Lung microvascular endothelial cell (primary cell): ENCODE measurements around the gene CCDC12. TPM values are rescaled to one million over a fixed set of nuclear protein-coding genes. Genes with fewer than 3 reads are reported as not detected.
"Not testable (repeated sequence)": the region's sequence is repeated elsewhere in the genome, so short reads cannot be mapped to it uniquely, and the experiment has no call there.

ENCODE experiments used
- DNase-seq, 2 donors: peaks; one replicate each; pipeline versions ENCODE4 v3.0.0 to v3.0.0-alpha.2; 2010; ENCODE audit warnings: low read depth in 2 of 2
- total RNA-seq: library from RNA; depleted of rRNA; stranded (reverse); fragments of >200 nt; gene quantifications from 2 replicates; pipeline ENCODE4 v1.2.1, GENCODE V29; 2014

Gene CCDC12
- total RNA-seq, 1 donor from 2014 or later, result 31.2 TPM

DNA sequence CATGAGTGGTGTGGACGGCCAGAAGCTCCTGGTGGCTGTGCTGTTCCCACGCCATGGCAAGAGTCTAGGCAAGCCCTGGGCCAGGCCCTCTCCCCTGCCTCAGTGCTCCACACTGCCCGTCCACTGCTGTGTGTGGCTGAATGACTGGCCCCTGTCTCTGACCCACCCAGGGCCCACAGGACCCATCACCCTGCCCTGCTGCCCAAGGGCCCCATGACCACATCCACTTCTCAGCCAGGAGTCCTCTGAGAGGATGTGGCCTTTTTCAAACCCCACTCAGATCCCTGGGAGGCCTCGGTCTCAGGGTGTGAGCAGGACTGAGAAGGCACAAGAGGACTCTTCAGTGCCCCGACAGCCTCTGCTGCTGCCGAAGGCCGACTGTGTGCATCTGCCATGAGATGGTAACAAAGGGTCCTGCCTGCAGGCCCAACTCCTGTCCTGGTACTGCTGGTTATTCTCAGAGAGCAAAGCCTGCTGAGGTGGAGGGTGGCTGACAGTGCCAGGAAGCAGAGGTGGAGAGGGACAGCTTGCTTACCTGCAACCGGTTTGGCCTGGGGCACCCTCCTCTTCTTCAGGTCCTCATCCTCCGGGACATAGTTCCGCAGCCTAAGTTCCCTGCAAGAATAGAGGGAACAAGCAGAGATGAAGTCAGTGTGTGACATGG, 51.5 kb downstream of the CCDC12 start:
- no peak for DNase-seq

DNA sequence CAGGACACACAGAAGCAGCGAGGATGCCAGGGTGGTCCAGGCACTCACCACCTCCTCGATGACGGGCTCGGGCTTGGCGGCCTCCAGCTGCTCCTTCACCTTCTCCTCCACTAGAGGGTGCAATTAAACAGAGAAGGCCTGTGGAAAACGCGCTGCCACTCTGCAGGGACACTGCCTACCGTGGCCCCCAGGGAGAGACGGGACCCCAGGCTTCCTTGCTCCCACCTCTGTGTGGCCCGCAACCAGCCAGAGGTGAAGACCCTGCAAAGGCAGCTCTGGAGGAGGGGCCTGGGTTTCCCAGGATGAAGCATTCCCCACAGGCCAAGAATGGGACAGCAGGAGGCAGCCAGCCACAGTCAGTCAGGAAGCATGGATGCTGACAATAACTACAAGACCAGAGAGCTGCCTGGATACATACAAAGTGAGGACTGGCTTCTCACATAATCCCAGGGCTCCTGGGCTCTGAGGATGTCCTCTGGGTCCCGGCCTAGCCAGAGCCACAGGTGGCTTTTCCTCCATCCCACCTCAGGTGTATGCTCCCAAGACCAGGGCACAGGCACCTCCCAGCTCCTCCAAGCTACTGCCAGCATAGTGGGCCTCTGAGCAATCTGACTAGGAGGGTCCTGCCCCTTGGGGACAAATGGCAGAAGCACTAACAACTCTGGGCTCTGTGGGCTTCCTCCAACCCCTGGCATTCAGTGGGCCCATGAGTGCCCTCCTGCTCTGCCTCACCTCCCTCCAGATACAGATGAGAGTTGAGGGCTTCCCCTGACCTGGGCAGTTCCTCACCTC, 52.8 kb downstream of the CCDC12 start:
- DNase-seq, result peak; percentile 47 to 67

DNA sequence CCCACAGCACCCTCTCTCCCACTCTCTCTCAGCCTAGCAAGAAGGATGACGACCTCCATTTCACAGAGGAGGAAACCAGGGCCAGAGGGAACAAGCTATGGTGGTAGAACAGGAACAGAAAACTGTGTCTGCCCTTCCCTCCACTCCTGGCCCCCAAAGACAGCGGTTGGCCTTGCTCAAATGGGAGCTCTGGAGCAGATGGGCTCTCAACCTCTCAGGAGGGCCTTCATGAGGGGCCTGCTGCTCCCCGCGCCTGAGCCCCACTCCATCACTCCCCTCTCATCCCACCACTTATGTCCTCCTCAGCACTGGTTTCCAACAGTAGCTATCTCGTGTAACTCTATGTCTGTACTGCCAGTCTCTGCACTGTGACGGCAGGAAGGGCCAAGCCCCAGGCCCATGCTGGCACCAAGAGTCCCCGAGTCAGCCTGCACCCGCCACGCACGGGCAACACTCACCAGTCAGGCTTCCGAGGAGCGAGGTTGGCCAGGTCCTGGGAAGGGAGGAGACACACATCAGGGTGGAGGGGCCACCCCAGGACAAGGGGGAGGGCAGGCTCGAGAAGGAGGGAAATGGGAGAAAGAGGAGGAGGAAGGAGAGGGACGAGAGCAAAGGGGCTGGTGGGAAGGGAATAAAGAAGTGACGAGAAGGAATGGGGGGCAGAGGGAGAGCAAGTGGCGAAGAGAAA, 53.5 kb downstream of the CCDC12 start:
- DNase-seq, result no peak

DNA sequence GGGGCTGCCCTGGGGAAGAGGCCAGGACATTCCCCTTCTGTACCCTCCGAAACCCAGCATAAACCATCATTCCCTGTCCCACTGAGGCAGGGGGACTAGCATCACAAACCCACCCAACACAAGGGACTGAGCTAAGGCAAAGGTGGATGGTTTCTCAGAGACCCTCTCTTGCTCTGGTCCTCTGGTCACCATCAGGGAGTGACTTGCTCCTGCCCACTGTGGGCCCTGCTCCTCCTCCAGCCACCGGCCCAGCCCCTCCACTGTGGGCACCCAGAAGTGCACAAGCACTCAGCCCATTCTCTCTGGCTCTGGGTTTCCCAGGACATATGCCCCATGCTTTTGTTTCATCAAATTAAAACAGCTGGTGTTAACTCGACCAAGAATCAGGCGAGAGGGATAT, 54.1 kb downstream of the CCDC12 start:
- DNase-seq, result no peak

DNA sequence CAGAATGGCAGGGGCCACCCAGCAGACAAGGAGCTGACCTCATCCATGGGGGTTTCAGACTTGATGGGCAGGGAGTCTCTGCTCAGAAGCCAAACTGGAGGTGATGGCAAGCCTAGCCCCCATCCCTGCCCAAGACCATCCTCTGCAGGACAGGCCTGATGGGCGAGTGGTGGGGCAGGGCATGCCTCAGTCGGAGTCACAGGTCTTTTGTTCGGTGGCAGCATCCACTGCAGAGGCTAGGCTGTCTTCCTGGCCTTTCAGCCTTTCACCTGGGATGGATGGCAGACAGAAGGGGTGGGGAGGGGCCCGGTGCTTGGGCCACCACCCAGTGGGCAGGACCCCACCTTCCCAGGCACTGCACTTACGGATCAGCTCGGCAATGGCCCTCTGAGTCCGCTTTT, 54.7 kb downstream of the CCDC12 start:
- DNase-seq, result no peak

DNA sequence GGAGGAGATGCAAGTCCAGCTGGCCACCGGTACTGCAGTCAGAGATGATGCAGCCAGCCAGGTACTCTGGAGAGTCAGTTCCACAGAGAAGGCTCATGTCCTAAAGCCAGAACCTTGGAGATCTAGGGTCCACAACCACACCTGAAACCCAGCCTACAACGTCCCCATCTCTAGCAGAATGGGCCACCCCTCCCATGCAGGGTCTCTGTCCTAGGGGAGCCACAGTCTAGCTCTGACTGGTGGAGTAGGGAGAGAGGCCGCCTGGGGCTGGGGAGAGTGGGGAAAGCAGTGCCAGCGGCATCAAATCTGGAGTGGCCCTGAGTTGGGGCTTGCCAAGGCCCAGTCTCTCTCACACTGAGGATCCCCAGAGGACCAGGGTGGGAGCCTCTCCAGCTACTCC, 55.5 kb downstream of the CCDC12 start:
- no peak for DNase-seq

DNA sequence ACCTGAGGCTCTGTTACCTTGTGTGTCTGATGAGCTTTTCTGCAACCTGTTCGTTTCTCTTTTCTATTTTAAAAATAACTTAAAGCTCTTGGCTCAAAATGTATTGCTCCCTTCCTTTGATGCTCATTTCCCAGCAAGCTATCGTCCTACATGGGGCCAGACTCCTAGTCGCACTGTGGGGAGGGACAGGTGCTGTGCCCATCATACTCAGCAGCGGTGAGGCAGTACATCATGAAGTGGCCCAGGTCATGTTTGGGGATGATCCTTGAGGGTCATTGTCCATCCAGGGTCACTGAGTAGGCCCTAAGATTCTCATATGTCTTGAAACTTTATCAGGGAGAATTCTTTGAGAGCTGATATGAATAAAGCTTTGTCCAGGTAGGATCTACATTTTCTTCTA, 57.9 kb downstream of the CCDC12 start:
- DNase-seq, result no peak

DNA sequence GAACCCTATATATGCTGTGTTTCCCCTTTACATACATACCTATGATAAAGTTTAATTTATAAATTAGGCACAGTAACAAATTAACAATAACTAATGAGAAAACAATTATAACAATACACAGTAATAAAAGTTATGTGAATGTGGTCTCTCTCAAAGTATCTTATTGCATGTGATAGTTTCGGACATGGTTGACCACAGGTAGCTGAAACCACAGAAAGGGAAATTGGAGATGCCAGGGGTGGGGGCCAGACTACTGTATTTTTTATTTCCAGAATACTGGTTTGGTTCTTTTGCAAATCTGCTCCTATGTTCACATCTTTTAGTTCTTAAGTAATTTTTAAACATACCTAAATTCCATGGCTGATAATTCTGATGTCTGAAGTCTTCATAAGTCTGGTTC, 58.3 kb downstream of the CCDC12 start:
- no peak for DNase-seq

DNA sequence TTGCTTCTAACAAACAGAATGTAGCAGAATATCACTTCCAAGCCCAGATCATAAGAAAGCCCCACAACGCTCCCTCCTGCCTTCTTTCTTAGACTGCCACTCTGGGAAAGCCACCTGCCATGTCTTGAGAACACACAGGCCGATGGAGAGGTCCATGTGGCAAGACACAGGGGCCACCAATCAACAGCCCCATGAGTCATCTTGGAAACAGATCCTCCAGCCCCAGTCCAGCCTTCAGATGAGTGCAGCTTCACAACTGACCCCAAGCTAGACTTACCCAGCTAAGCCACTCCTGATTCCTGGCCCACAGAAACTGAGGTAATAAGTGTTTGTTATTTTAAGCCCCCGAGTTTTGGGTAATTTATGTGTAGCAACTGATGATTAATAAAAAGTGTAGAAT, 59.3 kb downstream of the CCDC12 start:
- no peak for DNase-seq

DNA sequence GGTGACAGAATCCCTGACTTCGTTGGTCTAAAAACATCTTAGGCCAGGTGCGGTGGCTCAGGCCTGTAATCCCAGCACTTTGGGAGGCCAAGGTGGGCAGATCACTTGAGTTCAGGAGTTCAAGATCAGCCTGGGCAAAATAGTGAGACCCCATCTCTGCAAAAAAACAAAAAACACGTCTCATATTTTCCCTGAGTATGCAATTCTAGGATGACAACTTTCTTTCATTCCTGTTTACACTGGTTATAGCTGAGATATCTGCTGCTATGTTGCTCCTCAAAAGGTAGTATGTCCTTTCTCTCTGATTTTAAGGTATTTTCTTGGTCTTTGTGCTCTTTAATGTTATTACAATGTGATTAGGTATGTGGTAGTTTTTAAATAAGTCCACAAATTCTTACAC, 59.7 kb downstream of the CCDC12 start:
- DNase-seq, result no peak

DNA sequence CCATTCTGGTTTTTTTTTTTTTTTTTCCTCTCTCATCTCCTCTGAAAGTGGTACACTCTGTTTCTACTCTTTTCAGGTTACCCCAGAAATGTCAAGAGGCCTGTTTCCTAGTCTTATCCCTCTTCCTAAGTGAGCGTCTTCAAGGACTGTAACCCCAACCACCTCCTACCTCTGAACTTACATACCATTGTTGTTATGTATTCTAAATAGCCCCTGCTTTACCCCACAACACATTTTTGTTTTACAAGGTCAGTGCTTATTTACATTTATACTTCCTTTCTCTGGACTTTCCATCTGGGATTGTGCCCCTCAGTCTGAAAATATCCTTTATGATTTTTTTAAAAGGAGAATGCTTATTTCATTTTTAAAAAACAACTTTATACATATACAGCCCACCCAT, 60.3 kb downstream of the CCDC12 start:
- no peak for DNase-seq

DNA sequence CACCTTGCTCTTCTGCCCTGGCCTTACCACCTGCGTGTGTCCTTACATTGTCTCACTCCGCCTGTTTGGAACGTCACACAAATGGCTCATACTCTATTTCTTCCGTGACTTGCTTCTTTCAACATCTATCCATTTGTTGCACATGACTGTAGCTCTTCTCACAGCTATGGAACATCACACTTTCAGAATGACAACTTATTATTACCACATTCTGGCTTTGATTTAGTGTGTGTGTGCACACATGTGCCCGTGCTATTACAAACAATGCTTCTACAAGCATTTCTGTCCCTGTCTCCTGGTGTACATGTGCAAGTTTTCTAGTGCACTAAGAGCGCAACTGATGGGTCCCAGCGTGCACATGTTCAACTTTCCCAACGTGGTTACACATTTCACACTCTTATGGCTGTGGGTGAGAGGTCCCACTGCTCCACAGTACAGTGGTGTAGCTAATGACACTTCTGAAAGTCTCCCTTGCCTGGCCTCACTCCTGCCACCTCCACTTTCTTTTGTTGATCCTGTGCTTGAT, 61.2 kb downstream of the CCDC12 start:
- no peak for DNase-seq

DNA sequence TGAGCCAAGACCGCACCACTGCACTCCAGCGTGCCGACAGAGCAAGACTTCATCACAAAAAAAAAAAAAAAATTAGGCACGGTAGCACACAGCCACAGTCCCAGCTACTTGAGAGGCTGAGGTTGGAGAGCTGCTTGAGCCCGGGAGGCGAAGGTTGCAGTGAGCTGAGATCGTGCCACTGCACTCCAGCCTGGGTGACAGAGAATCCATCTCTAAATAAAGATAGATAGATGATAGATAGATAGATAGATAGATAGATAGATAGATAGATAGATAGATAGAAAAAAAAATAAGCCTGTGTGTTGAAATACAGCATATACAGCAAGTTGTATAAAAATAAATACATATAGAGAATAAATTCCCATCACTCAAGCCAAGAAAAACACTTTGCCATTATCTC, 61.7 kb downstream of the CCDC12 start:
- no peak for DNase-seq

DNA sequence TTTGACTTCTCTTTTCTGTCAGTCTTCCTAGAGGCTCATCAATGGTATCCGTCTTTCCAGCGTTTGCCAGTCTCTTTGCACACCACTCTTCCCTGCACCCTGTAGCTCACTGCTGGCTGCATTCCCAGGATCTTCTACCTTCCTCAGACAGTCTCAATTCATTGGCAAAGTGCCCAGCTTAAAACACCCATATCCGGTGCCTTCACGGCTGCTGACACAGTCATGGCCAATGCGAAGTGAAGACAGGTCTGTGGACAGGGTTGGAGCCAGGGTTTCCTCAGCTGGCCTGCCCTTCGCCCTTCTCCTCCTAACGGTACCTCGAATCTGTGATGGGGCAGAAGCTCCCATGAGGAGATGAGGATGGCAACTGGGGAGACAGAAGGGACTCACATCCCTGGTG, 62.9 kb downstream of the CCDC12 start:
- peak in 1 of 2 donors; percentile 89 for DNase-seq

DNA sequence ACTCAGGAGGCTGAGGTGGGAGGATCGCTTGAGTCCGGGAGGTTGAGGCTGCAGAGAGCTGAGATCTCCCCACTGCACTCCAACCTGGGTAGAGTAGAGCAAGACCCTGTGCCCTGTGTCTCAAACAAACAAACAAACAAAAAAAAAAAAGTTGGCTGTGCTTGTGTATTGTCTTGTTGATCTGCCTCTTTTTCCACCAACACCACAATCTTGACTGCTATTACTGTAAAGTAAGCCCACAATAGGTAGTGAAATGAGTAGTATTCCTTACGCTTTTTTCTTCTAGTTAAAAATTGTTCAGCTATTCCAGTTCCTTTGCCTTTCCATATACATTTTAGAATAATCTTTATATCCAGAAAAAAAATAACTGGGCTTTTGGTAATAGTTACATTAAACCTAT, 63.6 kb downstream of the CCDC12 start:
- DNase-seq, result no peak

DNA sequence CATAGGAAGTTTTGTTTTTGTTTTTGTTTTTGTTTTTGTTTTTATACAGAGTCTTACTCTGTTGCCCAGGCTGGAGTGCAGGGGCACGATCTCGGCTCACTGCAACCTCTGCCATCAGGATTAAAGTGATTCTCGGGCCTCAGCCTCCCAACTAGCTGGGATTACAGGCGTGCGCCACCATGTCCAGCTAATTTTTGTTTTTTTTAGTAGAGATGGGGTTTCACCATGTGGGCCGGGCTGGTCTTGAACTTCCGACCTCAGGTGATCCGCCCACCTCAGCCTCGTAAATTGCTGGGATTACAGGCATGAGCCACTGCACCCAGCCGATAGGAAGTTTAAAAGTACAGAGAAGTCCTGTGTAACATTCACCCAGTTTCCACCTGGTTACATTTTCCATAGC, 65.6 kb downstream of the CCDC12 start:
- not testable (repeated sequence) for DNase-seq

DNA sequence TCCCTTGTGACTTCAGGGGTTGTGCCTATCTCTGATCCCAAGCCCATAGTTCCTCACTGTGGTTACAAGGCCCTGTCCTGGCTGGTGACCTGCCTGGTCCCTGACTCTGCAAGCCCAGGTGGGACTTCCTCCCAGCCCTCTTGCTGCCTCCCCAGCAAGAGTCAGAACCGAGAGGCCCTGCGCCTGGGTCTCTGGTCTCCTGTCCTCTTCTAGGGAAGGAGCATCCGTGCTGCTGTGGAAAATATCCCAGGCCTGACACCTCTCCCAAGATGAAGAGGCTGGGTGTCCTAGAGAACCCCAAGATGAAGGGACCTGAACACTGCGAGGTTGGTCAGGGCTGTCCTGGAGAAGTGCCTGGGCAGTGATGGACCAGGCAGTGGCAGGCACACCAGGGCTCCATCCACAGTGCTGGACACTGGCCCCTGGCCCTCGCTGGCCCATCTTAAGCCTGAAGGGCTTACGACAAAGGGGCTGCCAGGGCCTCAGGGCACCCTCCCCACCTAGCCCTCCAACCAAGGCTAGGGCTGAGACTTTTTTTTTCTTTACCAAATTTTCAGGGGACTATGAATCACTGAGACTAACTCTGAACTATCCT, 66.3 kb downstream of the CCDC12 start:
- no peak for DNase-seq

DNA sequence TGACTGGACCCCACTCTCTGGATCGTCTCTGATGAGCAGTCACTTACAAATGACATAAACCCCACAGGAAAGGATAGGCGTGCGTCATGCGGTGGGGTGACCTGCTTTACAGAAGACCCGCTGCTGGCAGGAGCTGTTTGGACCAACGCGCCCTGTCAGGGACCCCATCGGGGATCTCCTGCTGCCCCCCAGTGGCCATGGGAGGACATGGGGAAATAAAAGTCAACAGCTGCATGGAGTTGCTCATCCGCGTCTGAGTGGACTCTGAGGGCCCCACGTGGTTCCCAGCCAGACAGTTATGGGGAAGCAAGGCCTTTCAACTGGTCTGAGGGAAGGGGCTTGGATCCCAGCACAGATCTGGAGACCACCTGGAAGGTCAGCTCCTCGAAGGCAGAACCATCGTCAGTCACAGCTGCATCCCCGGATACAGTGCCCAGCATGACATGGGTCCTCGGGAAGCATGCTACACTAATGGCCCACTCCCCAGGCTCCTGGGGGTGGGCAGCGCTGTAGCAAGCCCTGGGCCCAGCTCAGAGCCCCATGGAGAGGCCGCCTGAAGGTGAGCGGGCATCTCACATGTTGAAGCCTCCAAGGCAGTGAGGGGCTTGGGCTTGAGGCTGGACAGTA, 66.9 kb downstream of the CCDC12 start:
- DNase-seq, result peak; percentile 82 to 89

DNA sequence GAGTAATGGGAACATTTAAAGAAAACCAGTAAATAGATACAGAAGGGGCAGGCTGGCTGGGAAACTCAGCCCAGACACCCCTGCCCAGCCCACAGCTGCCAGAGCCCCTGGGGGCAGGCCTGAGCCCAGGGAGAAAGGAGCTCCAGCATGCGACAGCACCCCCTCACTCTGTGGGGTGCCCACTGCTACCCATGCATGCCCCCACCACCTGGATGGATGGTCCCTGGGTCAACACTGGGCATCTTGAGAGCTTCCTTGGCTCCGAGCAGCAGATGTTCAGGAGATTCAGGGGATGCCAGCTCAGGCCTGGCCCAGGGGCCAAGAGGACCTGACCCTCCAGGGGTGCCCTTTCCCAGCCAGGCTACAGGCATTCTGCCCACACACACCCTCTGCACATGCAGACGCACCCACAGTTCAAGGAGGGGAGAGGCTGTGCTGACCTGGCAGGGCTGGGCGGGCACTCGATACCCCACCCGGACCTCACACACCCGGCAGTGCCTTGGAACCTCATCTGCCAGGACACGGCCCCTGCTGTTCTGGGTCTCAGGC, 67.5 kb downstream of the CCDC12 start:
- no peak for DNase-seq

DNA sequence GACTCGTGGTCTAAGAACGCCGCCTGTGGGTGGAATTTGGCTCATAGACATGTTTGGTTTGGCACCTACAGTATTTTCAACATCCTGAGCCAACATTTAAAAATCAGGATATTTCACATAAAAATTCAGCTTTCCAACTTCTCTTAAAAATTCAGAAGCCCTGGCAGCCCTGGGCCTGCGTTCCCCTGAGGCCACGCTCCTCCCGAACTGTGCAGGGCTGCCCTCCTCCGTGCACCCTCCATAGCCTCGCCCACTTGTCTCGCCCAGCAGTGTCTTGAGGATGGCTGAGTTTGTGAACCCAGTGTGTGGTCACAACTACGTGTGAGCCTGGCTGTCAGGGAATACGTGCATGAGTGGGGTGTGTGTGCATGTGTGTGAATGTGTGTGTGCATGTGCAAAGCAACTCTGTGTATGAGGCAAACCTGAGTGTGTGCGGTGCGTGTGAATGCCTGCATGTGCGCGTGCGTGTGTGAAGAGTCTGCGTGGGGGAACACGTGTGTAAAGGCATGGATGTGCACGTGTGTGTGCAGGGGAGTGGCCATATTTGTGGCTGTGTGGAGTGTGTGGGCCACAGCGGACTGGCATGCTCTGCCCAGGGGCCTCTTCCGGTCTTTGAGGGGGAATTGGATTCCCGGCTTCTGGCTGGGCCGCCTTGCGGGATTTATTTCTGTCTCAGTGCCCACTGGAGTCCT, 68.1 kb downstream of the CCDC12 start:
- DNase-seq, result peak; percentile 44 to 93

DNA sequence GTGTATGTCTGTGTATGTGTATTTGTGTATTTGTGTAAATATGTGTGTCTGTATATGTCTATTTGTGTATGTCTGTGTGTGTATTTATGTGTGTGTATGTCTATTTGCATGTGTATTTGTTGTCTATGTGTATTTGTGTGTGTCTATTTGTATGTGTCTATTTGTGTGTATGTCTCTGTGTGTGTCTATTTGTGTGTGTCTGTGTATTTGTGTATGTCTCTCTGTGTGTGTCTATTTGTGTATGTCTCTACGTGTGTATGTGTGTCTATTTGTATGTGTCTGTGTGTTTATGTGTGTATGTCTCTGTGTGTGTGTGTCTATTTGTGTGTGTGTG, 68.6 kb downstream of the CCDC12 start:
- no peak for DNase-seq
